ENCODE measurements around the gene MSTO1.

DNA sequence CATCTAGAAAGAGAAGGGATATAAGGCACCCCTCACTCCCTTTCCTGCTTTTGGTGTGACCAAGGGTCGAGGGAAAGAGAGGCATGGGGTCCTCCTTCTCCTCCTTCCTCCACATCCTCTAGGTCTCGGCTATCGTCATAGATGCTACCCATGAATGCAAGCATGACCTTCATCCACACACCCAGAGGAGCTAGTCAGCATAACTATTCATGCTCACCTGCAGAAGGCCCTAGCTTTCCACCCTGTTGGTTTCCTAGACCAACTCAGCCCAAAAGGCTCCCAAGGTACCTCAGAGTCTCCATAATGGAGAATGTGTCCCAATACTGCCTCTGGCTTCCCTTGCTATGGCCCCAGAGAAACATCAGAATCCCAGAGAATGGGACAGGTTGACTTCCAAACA lies 33.2 kb downstream of the MSTO1 start:
- TF ChIP-seq, protein P1, sequence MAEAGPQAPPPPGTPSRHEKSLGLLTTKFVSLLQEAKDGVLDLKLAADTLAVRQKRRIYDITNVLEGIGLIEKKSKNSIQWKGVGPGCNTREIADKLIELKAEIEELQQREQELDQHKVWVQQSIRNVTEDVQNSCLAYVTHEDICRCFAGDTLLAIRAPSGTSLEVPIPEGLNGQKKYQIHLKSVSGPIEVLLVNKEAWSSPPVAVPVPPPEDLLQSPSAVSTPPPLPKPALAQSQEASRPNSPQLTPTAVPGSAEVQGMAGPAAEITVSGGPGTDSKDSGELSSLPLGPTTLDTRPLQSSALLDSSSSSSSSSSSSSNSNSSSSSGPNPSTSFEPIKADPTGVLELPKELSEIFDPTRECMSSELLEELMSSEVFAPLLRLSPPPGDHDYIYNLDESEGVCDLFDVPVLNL (CRISPR knock-in tag; IDR thresholded peaks at IDR 0.05; ENCODE audit: borderline replicate concordance, low read depth) = no peak
- TF ChIP-seq, protein P2, sequence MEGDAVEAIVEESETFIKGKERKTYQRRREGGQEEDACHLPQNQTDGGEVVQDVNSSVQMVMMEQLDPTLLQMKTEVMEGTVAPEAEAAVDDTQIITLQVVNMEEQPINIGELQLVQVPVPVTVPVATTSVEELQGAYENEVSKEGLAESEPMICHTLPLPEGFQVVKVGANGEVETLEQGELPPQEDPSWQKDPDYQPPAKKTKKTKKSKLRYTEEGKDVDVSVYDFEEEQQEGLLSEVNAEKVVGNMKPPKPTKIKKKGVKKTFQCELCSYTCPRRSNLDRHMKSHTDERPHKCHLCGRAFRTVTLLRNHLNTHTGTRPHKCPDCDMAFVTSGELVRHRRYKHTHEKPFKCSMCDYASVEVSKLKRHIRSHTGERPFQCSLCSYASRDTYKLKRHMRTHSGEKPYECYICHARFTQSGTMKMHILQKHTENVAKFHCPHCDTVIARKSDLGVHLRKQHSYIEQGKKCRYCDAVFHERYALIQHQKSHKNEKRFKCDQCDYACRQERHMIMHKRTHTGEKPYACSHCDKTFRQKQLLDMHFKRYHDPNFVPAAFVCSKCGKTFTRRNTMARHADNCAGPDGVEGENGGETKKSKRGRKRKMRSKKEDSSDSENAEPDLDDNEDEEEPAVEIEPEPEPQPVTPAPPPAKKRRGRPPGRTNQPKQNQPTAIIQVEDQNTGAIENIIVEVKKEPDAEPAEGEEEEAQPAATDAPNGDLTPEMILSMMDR (IDR thresholded peaks at IDR 0.05) = no peak
- TF ChIP-seq KAT7 (CRISPR knock-in tag; IDR thresholded peaks at IDR 0.05; ENCODE audit: borderline replicate concordance) (no peak), USF2 (CRISPR knock-in tag; IDR thresholded peaks at IDR 0.05) (no peak), USF1 (CRISPR knock-in tag; IDR thresholded peaks at IDR 0.05) (no peak), NR2C2 (CRISPR knock-in tag; IDR thresholded peaks at IDR 0.05) (no peak), FOXK1 (CRISPR knock-in tag; IDR thresholded peaks at IDR 0.05) (no peak), ZNF317 (CRISPR knock-in tag; IDR thresholded peaks at IDR 0.05; ENCODE audit: borderline replicate concordance, low read depth) (no peak), FOXP1 (CRISPR knock-in tag; IDR thresholded peaks at IDR 0.05; ENCODE audit: borderline replicate concordance) (no peak), ATF3 (CRISPR knock-in tag; conservative IDR thresholded peaks at IDR 0.05) (no peak)

All from WTC11 (cell line).